Gastrocnemius medialis (tissue), 4 donors: ENCODE results near the gene NPTN. TPM values are rescaled to one million over a fixed set of nuclear protein-coding genes. Genes with fewer than 3 reads are reported as not detected.

ENCODE experiments used
- ATAC-seq, 2 donors: fragments of 150-250 bp; one replicate each; pipeline ENCODE4 v1.9.1; 2016
- DNase-seq, 2 donors: peaks; one replicate each; pipeline ENCODE4 v3.0.0-alpha.2; 2019
- H3K27ac ChIP-seq, 4 donors: fragments of 200-600 bp; sonication (generic); 1 replicate in 1 of 4; 2 replicates in 3 of 4; pipeline ENCODE4 v1.5.1; 2016 to 2018; ENCODE audit warnings: mild to moderate bottlenecking in 2 of 4, moderate library complexity in 1 of 4
- H3K27me3 ChIP-seq, 3 donors: fragments of 200-600 bp; sonication (generic) in 2 of 3; 1 replicate in 1 of 3; 2 replicates in 2 of 3; pipeline versions ENCODE4 v1.5.1 to v1.6.0; 2016 to 2019; ENCODE audit warnings: mild to moderate bottlenecking in 1 of 3, moderate library complexity in 1 of 3
- H3K36me3 ChIP-seq, 2 donors: fragments of 200-600 bp; sonication (generic) in 1 of 2; one replicate each; pipeline ENCODE4 v1.5.1; 2017 to 2018
- H3K4me1 ChIP-seq, 2 donors: fragments of 200-600 bp; sonication (generic) in 1 of 2; one replicate each; pipeline ENCODE4 v1.5.1; 2016 to 2017; ENCODE audit warnings: mild to moderate bottlenecking in 2 of 2
- H3K4me3 ChIP-seq, 4 donors: fragments of 200-600 bp; sonication (generic) in 3 of 4; 1 replicate in 1 of 4; 2 replicates in 3 of 4; pipeline ENCODE4 v1.5.1; 2016 to 2019; ENCODE audit warnings: mild to moderate bottlenecking in 2 of 4
- H3K9me3 ChIP-seq, 3 donors: fragments of 200-600 bp; sonication (generic) in 2 of 3; 1 replicate in 1 of 3; 2 replicates in 2 of 3; pipeline ENCODE4 v1.5.1; 2016 to 2019
- POLR2A ChIP-seq, 2 donors: fragments of 450-650 bp; IDR thresholded peaks; one replicate each; pipeline ENCODE4 v1.6.1; 2017; ENCODE audit warnings: antibody characterized with exemption in 2 of 2, mild to moderate bottlenecking in 2 of 2, moderate library complexity in 2 of 2
- in situ Hi-C, 4 donors: fragments of 200-750 bp; cut with MboI; loops; one replicate each; pipeline versions ENCODE4 v1.15.0 to v1.8.0; 2017; ENCODE audit warnings: low sequenced_read_pairs in 4 of 4
- intact Hi-C: fragments of 100-400 bp; cut with DNase I; formaldehyde crosslinking; loops from one replicate; pipeline ENCODE4 v1.15.1; 2023; ENCODE audit warnings: low total_unique reads
- total RNA-seq, 4 donors: library from RNA; depleted of rRNA; stranded (reverse); fragments of >200 nt; gene quantifications; one replicate each; pipeline versions ENCODE4 v1.1.0 to v1.2.3, GENCODE V29; 2016
- TF ChIP-seq, protein P1 (sequence below), 5 experiments: fragments of 450-650 bp in 3 of 5; fragments of 200-600 bp in 2 of 5; sonication (generic) in 2 of 5; IDR thresholded peaks in 4 of 5; conservative IDR thresholded peaks in 1 of 5; 1 replicate in 4 of 5; 2 replicates in 1 of 5; pipeline ENCODE4 v1.5.1; 2016 to 2019; ENCODE audit warnings: antibody characterized with exemption in 5 of 5, mild to moderate bottlenecking in 3 of 5, moderate library complexity in 3 of 5

Gene NPTN
- total RNA-seq, result 10 to 100 TPM; 26.5 to 32.9 (median 29.7) TPM

DNA sequence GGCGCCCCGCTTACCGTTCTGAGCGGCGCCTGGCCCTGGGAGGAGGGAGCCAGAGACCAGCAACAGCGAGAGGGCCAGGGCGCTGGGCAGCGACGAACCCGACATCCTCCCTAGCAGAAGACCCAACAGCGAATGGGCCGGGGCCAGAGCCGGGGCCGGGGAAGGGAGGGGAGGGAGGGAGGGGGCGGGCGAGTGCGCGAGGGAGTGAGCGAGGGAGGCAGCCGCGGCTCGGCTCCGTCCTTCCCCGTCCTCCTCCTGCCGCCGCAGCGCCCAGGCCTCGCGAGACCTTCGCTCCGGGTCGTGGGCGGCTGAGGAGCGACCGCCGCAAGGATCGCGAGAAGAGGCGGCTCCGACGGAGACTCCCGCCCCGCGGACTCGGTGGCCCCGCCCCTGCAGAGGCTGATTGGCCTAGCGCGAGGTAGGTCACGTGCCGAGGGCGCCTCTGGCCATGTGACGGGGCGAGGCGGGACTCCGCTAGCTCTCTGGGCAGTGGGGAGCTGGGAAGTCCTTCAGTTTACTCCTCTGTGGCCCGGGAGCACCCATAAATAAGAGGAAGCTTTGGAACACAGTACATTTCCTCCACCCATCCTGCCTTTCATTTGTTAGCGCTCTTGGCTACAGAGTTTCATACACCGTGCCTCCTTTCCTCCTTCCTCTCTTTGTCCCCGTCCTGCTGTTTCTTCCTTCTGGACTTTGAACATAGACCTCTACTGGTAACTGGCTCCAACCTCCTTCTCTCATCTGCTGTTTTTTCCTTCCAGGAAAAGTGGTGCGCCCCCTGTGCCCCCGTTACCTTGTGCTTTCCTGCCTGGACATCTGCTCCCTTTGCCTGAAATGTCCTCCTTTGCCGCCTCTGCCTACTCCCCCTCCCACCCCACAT, at the start of gene NPTN:
Gene NPTN, minus strand, starts transcription at position 279 of the 880 bp plus-strand sequence. Its CDS starts 174 bp downstream, at position 105.
- ATAC-seq, result peak; percentile 84 to 88
- intact Hi-C loops (loop anchor here (1.0 to 5.0 kb wide), 4 partner anchors 33 to 67 kb away; partner anchors contain the start of gene CD276), in situ Hi-C loops (loop anchor here in 2 of 4 donors (10.0 kb wide), 1 partner anchor 61 kb away; no protein-coding TSS in a partner anchor)
- peak within 1 kb of the TSS; percentile 83 to 97 (median 90) for H3K4me3 ChIP-seq
- no peaks in the 10 kb centered on the region for H3K9me3 ChIP-seq
- no peaks in the 10 kb centered on the region for H3K27me3 ChIP-seq
- H3K27ac ChIP-seq, result peak within 1 kb of the TSS; percentile 89 to 96 (median 94)
- TF ChIP-seq, protein P1, sequence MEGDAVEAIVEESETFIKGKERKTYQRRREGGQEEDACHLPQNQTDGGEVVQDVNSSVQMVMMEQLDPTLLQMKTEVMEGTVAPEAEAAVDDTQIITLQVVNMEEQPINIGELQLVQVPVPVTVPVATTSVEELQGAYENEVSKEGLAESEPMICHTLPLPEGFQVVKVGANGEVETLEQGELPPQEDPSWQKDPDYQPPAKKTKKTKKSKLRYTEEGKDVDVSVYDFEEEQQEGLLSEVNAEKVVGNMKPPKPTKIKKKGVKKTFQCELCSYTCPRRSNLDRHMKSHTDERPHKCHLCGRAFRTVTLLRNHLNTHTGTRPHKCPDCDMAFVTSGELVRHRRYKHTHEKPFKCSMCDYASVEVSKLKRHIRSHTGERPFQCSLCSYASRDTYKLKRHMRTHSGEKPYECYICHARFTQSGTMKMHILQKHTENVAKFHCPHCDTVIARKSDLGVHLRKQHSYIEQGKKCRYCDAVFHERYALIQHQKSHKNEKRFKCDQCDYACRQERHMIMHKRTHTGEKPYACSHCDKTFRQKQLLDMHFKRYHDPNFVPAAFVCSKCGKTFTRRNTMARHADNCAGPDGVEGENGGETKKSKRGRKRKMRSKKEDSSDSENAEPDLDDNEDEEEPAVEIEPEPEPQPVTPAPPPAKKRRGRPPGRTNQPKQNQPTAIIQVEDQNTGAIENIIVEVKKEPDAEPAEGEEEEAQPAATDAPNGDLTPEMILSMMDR (IDR thresholded peaks at IDR 0.05 in 4 of 5, conservative IDR thresholded peaks at IDR 0.05 in 1 of 5), result no peak
- peak; percentile 77 to 84 for TF ChIP-seq POLR2A (IDR thresholded peaks at IDR 0.05)
- no peaks in the 10 kb centered on the region for H3K36me3 ChIP-seq
- H3K4me1 ChIP-seq, result peaks cover 42% of the 10 kb centered on the region in 2 donors
- peak; percentile 97 for DNase-seq

DNA sequence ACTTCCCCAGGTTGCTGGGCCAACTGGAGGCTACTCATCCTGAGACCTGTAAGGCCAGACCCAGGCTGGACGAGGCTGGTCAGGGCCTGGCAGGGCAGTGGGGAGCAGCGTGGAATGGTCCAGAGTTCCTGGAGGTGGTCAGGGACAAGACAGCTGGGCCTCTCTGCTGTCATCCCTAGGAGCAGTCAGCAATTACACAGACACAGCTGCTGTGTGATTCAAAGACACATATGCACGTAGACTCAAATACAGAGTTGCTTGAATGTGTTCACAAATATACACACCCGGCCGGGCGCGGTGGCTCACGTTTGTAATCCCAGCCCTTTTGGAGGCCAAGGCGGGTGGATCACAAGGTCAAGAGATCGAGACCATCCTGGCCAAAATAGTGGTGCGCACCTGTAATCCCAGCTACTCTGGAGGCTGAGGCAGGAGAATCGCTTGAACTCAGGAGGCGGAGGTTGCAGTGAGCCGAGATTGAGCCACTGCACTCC, 49.5 kb upstream of the NPTN start:
- H3K27me3 ChIP-seq, result no peaks in the 10 kb centered on the region
- no peak for DNase-seq
- no peak overlapping the region for H3K4me3 ChIP-seq
- in situ Hi-C loops (no loop called here), intact Hi-C loops (loop anchor here (1.0 to 10.0 kb wide), 3 partner anchors 15 to 932 kb away; partner anchors contain the start of genes CLK3 and NPTN)
- no peaks in the 10 kb centered on the region for H3K9me3 ChIP-seq
- ATAC-seq, result no peak
- H3K36me3 ChIP-seq, result no peaks in the 10 kb centered on the region
- peak overlapping the region in 1 of 4 donors; percentile 89 for H3K27ac ChIP-seq
- peaks cover 16 to 35% of the 10 kb centered on the region in 2 donors for H3K4me1 ChIP-seq
- no peak for TF ChIP-seq POLR2A (IDR thresholded peaks at IDR 0.05)
- TF ChIP-seq, protein P1 (IDR thresholded peaks at IDR 0.05 in 4 of 5, conservative IDR thresholded peaks at IDR 0.05 in 1 of 5), result no peak

DNA sequence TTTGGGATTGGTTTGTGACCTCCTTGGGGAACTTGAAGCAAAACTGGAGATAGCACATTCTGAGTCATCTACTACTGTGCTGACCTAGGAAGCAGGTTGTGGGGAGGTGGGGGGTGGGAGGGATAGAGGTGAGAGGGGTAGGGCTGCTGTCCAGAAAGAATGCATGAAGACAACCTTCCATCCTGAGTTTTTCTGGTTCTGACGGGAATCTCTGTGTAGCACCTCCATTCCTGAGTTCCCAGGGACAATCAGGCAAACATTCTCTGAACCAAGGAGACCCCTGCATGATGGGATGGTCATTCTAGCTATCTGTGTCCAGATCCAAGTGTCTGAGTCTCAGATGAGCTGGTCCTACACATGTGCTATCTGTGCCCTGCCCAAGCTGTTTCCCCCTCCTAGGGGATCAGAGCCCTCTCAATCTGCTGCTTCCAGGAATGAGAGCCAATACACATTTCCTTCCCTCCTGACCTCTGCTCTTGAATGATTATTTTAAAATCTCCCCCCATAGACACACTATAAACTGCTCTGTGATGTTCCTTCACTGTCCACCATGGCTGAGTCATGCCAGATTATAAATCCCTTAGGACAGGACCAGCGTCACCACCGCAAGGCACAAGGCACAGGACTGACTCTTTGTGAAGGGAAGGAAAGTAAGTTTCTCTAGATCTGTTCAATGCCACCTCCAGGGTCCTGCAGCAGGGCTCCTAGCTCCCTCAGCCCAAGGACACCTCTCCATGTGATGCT, 48.8 kb upstream of the NPTN start:
- ATAC-seq (no peak), DNase-seq (no peak)
- H3K27ac ChIP-seq, result no peak overlapping the region
- H3K36me3 ChIP-seq, result no peaks in the 10 kb centered on the region
- TF ChIP-seq POLR2A (IDR thresholded peaks at IDR 0.05), result no peak
- TF ChIP-seq, protein P1 (IDR thresholded peaks at IDR 0.05 in 4 of 5, conservative IDR thresholded peaks at IDR 0.05 in 1 of 5), result no peak
- in situ Hi-C loops, result no loop called here
- no peak overlapping the region for H3K4me3 ChIP-seq
- H3K27me3 ChIP-seq, result no peaks in the 10 kb centered on the region
- no peaks in the 10 kb centered on the region for H3K9me3 ChIP-seq
- intact Hi-C loops, result loop anchor here (5.0 to 10.0 kb wide), 2 partner anchors 50 to 933 kb away; partner anchors contain the start of genes CLK3 and NPTN
- peaks cover 12 to 31% of the 10 kb centered on the region in 2 donors for H3K4me1 ChIP-seq

DNA sequence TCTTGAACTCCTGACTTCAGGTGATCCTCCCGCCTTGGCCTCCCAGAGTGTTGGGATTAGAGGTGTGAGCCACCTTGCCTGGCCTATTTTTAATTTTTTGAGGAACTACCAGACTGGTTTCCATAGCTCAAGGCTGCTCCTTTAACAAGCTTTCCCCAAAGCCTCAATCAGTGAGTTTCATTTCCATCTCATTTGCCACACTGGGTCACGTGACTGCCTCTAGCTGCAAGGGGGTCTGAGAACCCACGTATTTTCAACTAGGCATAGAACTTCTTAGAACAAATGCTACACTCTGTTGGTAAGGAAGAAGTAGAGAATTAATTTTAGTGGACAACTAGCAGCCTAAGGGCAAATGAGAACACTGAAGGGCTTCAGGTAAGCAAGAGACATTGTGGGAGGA, 47.9 kb upstream of the NPTN start:
- in situ Hi-C loops (no loop called here), intact Hi-C loops (loop anchor here (5.0 to 10.0 kb wide), 2 partner anchors 49 to 934 kb away; partner anchors contain the start of genes CLK3 and NPTN)
- Histone ChIP-seq H3K27ac (no peak overlapping the region), H3K4me3 (no peak overlapping the region), H3K36me3 (no peaks in the 10 kb centered on the region), H3K4me1 (peaks cover 2 to 22% of the 10 kb centered on the region in 2 donors), H3K9me3 (no peaks in the 10 kb centered on the region), H3K27me3 (no peaks in the 10 kb centered on the region)
- no peak for ATAC-seq
- TF ChIP-seq, protein P1 (IDR thresholded peaks at IDR 0.05 in 4 of 5, conservative IDR thresholded peaks at IDR 0.05 in 1 of 5), result no peak
- TF ChIP-seq POLR2A (IDR thresholded peaks at IDR 0.05), result no peak
- DNase-seq, result no peak
